HEK293 (cell line): ENCODE data around the gene RB1.

Experiments used
- HIC1 ChIP-seq: fragments of 450-650 bp; formaldehyde crosslinking; IDR thresholded peaks from 2 replicates; pipeline ENCODE4 v1.5.1; 2016; ENCODE audit warnings: missing biosample characterization, missing genetic modification characterization
- HOXC10 ChIP-seq: sonication (generic); formaldehyde crosslinking; IDR thresholded peaks from 2 replicates; pipeline ENCODE4 v1.8.1; 2023; ENCODE audit warnings: mild to moderate bottlenecking, missing genetic modification reagents
- KLF7 ChIP-seq: fragments of 450-650 bp; formaldehyde crosslinking; IDR thresholded peaks from 2 replicates; pipeline ENCODE4 v1.5.1; 2016; ENCODE audit warnings: missing biosample characterization, missing genetic modification characterization, borderline replicate concordance
- MYNN ChIP-seq: fragments of 450-650 bp; formaldehyde crosslinking; IDR thresholded peaks from 2 replicates; pipeline ENCODE4 v1.5.1; 2016; ENCODE audit warnings: missing biosample characterization, missing genetic modification characterization, borderline replicate concordance
- PATZ1 ChIP-seq: fragments of 450-650 bp; formaldehyde crosslinking; IDR thresholded peaks from 2 replicates; pipeline ENCODE4 v1.5.1; 2016; ENCODE audit warnings: missing biosample characterization, missing genetic modification characterization
- PRDM10 ChIP-seq: fragments of 450-650 bp; formaldehyde crosslinking; IDR thresholded peaks from 2 replicates; pipeline ENCODE4 v1.5.1; 2016; ENCODE audit warnings: missing biosample characterization, missing genetic modification characterization
- YY1 ChIP-seq: fragments of 450-650 bp; formaldehyde crosslinking; IDR thresholded peaks from 2 replicates; pipeline ENCODE4 v1.5.1; 2018; ENCODE audit warnings: missing biosample characterization, missing genetic modification characterization
- ZBTB20 ChIP-seq: fragments of 450-650 bp; formaldehyde crosslinking; IDR thresholded peaks from 2 replicates; pipeline ENCODE4 v1.5.1; 2016; ENCODE audit warnings: missing biosample characterization, missing genetic modification characterization
- ZBTB21 ChIP-seq: fragments of 450-650 bp; formaldehyde crosslinking; IDR thresholded peaks from 2 replicates; pipeline ENCODE4 v1.5.1; 2017; ENCODE audit warnings: missing biosample characterization, missing genetic modification characterization
- ZBTB8A ChIP-seq: fragments of 450-650 bp; formaldehyde crosslinking; IDR thresholded peaks from 2 replicates; pipeline ENCODE4 v1.5.1; 2016; ENCODE audit warnings: missing biosample characterization, missing genetic modification characterization
- ZFP41 ChIP-seq: fragments of 450-650 bp; formaldehyde crosslinking; IDR thresholded peaks from 2 replicates; pipeline ENCODE4 v1.5.1; 2016; ENCODE audit warnings: missing biosample characterization, missing genetic modification characterization, borderline replicate concordance
- ZNF2 ChIP-seq: fragments of 450-650 bp; formaldehyde crosslinking; IDR thresholded peaks from 2 replicates; pipeline ENCODE4 v1.5.1; 2016; ENCODE audit warnings: missing biosample characterization, missing genetic modification characterization
- ZNF221 ChIP-seq: fragments of 450-650 bp; formaldehyde crosslinking; IDR thresholded peaks from 2 replicates; pipeline ENCODE4 v1.5.1; 2017; ENCODE audit warnings: missing biosample characterization, missing genetic modification characterization, borderline replicate concordance
- ZNF248 ChIP-seq: fragments of 450-650 bp; formaldehyde crosslinking; IDR thresholded peaks from 2 replicates; pipeline ENCODE4 v1.5.1; 2017; ENCODE audit warnings: missing biosample characterization, missing genetic modification characterization
- ZNF280C ChIP-seq: fragments of 450-650 bp; formaldehyde crosslinking; IDR thresholded peaks from 2 replicates; pipeline ENCODE4 v1.5.1; 2016; ENCODE audit warnings: missing biosample characterization, missing genetic modification characterization
- ZNF292 ChIP-seq: fragments of 450-650 bp; formaldehyde crosslinking; IDR thresholded peaks from 2 replicates; pipeline ENCODE4 v1.5.1; 2016; ENCODE audit warnings: low read depth, missing biosample characterization, missing genetic modification characterization, borderline replicate concordance
- ZNF426 ChIP-seq: fragments of 450-650 bp; formaldehyde crosslinking; IDR thresholded peaks from 2 replicates; pipeline ENCODE4 v1.5.1; 2017; ENCODE audit warnings: missing biosample characterization, missing genetic modification characterization, mild to moderate bottlenecking, inconsistent platforms, moderate library complexity
- ZNF501 ChIP-seq: fragments of 450-650 bp; formaldehyde crosslinking; IDR thresholded peaks from 2 replicates; pipeline ENCODE4 v1.5.1; 2016; ENCODE audit warnings: missing biosample characterization, missing genetic modification characterization
- ZNF529 ChIP-seq: fragments of 450-650 bp; formaldehyde crosslinking; IDR thresholded peaks from 2 replicates; pipeline ENCODE4 v1.5.1; 2017; ENCODE audit warnings: missing genetic modification characterization, missing biosample characterization; ENCODE audit not compliant: insufficient replicate concordance
- ZNF544 ChIP-seq: fragments of 450-650 bp; formaldehyde crosslinking; IDR thresholded peaks from 2 replicates; pipeline ENCODE4 v1.5.0; 2017; ENCODE audit warnings: missing biosample characterization, missing genetic modification characterization
- ZNF558 ChIP-seq: fragments of 450-650 bp; formaldehyde crosslinking; IDR thresholded peaks from 2 replicates; pipeline ENCODE4 v1.5.1; 2016; ENCODE audit warnings: missing biosample characterization, missing genetic modification characterization
- ZNF571 ChIP-seq: fragments of 450-650 bp; formaldehyde crosslinking; IDR thresholded peaks from 2 replicates; pipeline ENCODE4 v1.5.0; 2017; ENCODE audit warnings: missing biosample characterization, missing genetic modification characterization
- ZNF580 ChIP-seq: fragments of 450-650 bp; formaldehyde crosslinking; IDR thresholded peaks from 2 replicates; pipeline ENCODE4 v1.5.1; 2016; ENCODE audit warnings: missing biosample characterization, missing genetic modification characterization
- ZNF600 ChIP-seq: fragments of 450-650 bp; formaldehyde crosslinking; IDR thresholded peaks from 2 replicates; pipeline ENCODE4 v1.5.1; 2016; ENCODE audit warnings: missing biosample characterization, missing genetic modification characterization
- ZNF629 ChIP-seq: fragments of 450-650 bp; formaldehyde crosslinking; IDR thresholded peaks from 2 replicates; pipeline ENCODE4 v1.5.1; 2017; ENCODE audit warnings: missing biosample characterization, missing genetic modification characterization
- ZNF664 ChIP-seq: fragments of 450-650 bp; formaldehyde crosslinking; IDR thresholded peaks from 2 replicates; pipeline ENCODE4 v1.5.1; 2016; ENCODE audit warnings: missing biosample characterization, missing genetic modification characterization
- ZNF830 ChIP-seq: fragments of 450-650 bp; IDR thresholded peaks from 2 replicates; pipeline ENCODE4 v1.5.0; 2018; ENCODE audit warnings: missing biosample characterization, missing genetic modification characterization, low read depth, mild to moderate bottlenecking, moderate library complexity
- ZSCAN4 ChIP-seq: fragments of 450-650 bp; formaldehyde crosslinking; IDR thresholded peaks from 2 replicates; pipeline ENCODE4 v1.5.1; 2017; ENCODE audit warnings: missing biosample characterization, missing genetic modification characterization

Gene RB1

GRCh38 chr13:48303359-48304142 is at the start of gene RB1 (continued):
- TF ChIP-seq ZSCAN4: no peak
- no peak for TF ChIP-seq ZFP41 (tag by site-specific recombination)
- TF ChIP-seq HIC1: 0 out of 2 replicates have a peak, but pooled peaks have one; percentile 16
- peak; percentile 9; the same call in 1 of the 2 replicates for TF ChIP-seq KLF7 (tag by site-specific recombination)
- TF ChIP-seq ZNF292 (tag by site-specific recombination): no peak
- TF ChIP-seq ZNF426 (tag by site-specific recombination): no peak
- TF ChIP-seq ZBTB21 (tag by site-specific recombination): peak; percentile 58; the same call in 1 of the 2 replicates
- peak; percentile 97 for TF ChIP-seq ZBTB8A (tag by site-specific recombination)
- peak; percentile 63 for TF ChIP-seq PATZ1 (tag by site-specific recombination)
- TF ChIP-seq ZNF2 (tag by site-specific recombination): no peak; the same call in 1 of the 2 replicates
- no peak for TF ChIP-seq YY1 (tag by site-specific recombination)
- TF ChIP-seq ZBTB20: peak; percentile 94
- no peak for TF ChIP-seq ZNF280C (tag by site-specific recombination)
- no peak for TF ChIP-seq ZNF544
- TF ChIP-seq ZNF558 (tag by site-specific recombination): no peak
- no peak for TF ChIP-seq ZNF830 (tag by site-specific recombination)
- TF ChIP-seq ZNF629 (tag by site-specific recombination): peak; percentile 88
- peak; percentile 89; the same call in 1 of the 2 replicates for TF ChIP-seq ZNF501 (tag by site-specific recombination)
- TF ChIP-seq ZNF580 (tag by site-specific recombination): no peak
- 0 out of 2 replicates have a peak, but pooled peaks have one; percentile 28 for TF ChIP-seq ZNF600 (tag by site-specific recombination)
- TF ChIP-seq PRDM10: peak; percentile 71
- TF ChIP-seq HOXC10 (CRISPR knock-in tag): no peak
- no peak for TF ChIP-seq ZNF221
- TF ChIP-seq ZNF529 (tag by site-specific recombination): no peak
- TF ChIP-seq MYNN (tag by site-specific recombination): no peak
- no peak for TF ChIP-seq ZNF571
- 0 out of 2 replicates have a peak, but pooled peaks have one; percentile 4 for TF ChIP-seq ZNF664 (tag by site-specific recombination)
- no peak for TF ChIP-seq ZNF248 (tag by site-specific recombination)
